NOMO-1 (cell line): Measurements from ENCODE around the gene CAMK1D.
"Not testable (repeated sequence)": the region's sequence is repeated elsewhere in the genome, so short reads cannot be mapped to it uniquely, and the experiment has no call there.

Experiments used
- DNase-seq, 2 experiments: peaks; one replicate each; lab custom pipeline; 2025; ENCODE audit not compliant: unreplicated experiment in 2 of 2; lab: John Stamatoyannopoulos, UW

CAMK1D gene

DNA sequence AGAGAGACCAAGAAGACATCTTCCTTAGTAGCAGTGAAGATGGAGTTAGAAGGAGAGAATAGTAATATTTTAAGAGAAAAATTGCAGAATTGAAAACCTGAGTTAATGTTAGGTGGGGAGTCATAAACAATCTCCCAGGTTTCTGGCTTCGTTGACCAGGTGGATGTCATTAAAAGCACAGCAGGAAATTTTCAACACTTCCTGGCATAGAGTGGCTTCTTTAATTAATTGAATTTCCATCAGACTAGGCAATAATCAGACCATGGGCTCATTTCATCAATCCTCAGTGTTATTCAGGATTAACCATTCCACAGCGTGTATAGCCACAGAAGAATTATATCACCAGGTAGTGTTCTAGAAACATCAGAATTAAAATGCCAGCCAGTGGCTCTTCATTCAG, 383.9 kb downstream of the CAMK1D start:
- no peak for DNase-seq

GRCh38 chr10:12735843-12736462, 386.6 kb downstream of the CAMK1D start:
- DNase-seq: no peak

- no peak for DNase-seq
These were observed 391.5 kb downstream of the CAMK1D start for GRCh38 chr10:12740813-12741212.

- DNase-seq: no peak
These were observed 392.0 kb downstream of the CAMK1D start for GRCh38 chr10:12741360-12741804.

DNA sequence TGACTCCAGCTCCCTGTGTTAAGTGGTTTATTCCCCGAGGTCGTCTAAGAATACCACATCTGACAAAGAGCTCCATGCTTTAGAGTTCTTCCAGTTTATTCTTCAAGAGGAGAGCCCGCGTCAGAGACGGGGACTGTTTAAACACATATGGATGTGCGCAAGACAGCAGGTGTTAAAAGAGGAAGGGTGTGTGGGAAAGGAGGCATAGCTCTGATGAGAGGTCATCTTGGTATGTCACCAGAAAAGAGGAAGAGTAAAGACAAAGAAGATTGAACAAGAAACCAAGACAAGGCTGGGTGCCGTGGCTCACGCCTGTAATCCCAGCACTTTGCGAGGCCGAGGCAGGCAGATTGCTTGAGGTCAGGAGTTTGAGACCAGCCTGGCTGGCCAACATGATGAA, 393.4 kb downstream of the CAMK1D start:
- peak; percentile 68 to 85 for DNase-seq

DNA sequence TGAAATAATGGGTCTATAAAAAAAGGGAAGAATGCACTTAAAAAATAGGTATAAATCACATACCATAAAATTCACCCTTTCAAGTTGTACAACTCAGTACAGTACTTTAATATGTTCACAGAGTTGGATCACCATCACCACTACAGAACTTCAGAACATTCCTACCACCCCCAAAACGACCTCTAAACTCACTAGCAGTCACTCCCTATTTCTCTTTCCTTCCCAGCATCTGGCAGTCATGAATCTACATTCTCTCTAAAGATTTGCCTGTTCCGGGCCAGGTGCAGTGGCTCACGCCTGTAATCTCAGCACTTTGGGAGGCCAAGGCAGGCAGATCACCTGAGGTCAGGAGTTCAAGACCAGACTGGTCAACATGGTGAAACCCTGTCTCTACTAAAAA, 394.1 kb downstream of the CAMK1D start:
- not testable (repeated sequence) for DNase-seq

- DNase-seq: no peak
These were observed 394.6 kb downstream of the CAMK1D start for GRCh38 chr10:12743941-12744340.

DNA sequence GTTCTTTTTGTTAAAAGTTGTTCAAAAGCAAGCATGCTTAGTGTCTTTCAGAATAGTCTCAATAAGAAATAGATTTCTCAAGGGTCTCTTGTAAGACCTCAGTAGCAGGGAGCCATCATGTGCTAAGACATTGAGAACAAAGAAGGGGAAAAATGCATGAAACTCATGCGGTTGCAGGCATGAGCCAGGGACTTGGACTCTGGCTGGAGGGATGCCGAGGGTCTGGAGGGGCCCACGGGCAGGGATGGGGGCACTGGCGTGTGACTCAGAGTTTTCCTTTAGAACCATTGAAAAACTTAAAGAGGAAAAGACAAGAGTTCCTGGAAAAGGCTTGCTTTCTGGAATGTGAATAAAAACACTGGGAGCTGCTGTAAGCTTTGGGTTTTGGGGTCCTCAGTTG, 398.8 kb downstream of the CAMK1D start:
- DNase-seq: no peak

GRCh38 chr10:12749760-12750478, 400.6 kb downstream of the CAMK1D start:
- DNase-seq: no peak

DNA sequence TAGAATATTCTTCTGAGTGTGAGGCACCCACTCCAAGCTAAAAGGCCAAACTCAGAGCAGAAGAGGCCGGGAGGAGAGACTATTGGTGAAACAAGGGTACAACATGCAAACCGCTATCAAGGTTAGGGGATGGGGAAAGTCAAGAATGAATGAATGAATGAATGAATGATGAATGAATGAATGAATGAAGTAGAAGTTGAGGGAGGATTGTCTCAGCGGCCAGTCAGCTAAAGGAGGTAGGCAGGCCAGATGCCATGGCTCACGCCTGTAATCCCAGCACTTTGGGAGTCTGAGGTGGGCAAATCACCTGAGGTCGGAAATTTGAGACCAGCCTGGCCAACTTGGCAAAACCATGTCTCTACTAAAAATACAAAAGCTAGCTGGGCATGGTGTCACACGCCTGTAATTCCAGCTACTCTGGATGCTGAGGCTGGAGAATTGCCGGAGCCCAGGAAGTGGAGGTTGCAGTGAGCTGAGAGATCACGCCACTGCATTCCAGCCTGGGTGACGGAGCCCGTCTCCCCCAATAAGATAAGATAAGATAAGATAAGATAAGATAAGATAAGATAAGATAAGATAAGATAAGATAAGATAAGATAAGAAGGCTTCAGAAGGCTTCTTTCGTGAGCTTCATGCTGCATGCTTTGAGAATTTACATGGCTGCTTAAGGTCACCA, 401.3 kb downstream of the CAMK1D start:
- DNase-seq: no peak

DNA sequence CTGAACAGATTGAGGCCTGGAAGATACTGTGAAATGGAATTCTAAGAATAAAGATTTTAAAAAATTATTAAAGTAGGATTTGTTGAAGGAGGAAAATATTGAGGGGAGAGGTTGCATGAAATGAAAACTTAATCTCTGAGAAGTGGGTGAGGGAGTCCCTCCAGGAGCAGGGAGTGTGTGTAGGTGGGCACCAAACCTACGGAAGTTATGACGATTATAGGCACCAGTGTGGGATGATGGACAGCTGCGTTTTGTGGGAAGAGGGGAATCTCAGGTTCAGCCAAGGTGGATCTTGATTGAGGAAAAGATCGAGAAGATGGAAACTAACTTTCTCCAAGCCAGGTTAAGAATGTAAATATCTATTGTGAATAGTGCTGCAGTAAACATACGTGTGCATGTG, 405.7 kb downstream of the CAMK1D start:
- DNase-seq: no peak

GRCh38 chr10:12757351-12757750, 408.0 kb downstream of the CAMK1D start:
- no peak for DNase-seq

DNA sequence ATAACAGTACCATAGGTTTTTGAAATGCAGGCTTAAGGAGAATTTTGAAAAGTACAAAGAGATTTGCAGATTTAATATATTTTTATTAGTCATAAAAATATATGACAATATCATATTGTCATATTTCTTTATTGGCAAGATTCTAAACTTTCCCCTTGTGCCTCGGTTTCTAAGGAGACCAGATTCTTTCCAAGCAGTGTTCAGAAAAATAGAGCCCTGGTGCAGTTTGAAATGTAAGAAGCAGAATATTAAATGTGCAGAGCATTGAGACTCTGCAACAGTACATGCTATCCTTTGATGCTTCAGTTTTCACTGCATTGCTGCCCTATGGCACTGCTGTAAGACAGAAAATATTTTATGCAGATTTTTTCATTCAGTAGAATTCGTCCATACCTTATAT, 408.9 kb downstream of the CAMK1D start:
- no peak for DNase-seq

DNA sequence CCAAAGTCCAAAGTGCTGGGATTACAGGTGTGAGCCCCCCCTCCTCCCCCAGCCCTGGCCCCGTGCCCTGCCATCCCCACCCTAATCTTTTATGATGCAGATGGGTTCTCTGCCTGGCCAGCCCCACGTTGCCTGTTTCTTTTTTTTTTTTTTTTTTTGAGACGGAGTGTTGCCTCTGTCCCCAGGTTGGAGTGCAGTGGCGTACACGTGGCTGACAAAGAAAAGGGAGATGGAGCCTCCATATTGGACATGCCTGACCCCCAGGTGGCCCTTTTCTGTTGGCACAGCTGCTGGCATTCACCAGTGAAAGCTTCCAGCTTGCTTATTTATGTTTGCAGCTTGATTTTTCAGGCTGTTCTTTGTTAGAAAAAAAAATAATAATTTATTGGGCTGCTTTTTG, 416.9 kb downstream of the CAMK1D start:
- no peak for DNase-seq

DNA sequence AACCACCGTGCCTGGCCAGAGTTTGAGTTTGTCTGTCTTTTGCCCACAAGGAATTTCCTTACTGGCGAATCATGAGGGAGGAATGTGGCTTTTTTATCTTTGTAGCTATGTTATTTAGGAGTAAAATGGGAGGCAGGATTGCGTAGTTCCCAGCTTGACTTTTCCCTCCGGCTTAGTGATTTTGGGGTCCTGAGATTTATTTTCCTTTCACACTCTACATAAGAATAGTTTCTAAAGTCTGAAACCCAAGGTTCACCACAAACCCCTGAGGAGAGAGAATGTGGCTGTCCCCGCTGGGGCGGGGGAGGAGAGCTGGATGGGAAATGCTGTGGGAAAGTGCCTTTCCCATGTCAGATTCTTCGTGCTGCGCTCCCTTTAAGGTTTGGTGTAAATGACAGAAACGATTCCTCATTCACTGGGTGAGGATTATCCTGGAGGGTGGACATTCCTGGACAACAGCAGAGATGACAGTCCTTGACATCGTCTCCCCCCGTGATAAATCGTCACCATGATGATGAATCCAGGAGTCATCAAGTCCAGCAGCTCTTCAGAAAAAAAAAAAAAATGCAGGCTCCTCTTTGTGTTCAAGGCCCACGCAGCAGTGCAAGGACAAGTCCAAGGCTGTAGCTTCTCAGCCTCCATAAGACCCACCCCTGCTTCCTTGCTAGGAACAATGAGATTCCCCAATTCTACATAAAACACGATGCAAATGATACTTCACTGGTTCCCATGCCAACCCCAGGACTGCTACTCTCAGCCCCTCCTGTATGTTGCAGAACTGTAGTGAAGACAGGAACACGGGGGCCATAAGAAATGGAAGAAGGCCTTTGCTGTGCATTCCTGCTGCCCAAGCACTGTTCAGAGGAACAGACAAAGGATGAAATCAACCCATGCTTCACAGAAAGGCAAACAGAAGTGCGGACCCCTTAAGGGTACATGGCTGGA, 419.1 kb downstream of the CAMK1D start:
- no peak for DNase-seq

GRCh38 chr10:12769323-12770044, 420.1 kb downstream of the CAMK1D start:
- DNase-seq: no peak

- DNase-seq: no peak
These were observed 422.8 kb downstream of the CAMK1D start for GRCh38 chr10:12771981-12772760.

- no peak for DNase-seq
These were observed 423.6 kb downstream of the CAMK1D start for GRCh38 chr10:12772797-12773587.
